Keratinocyte (primary cell): ENCODE measurements around the gene FAM240A. TPM values are rescaled to one million over a fixed set of nuclear protein-coding genes. Genes with fewer than 3 reads are reported as not detected.

Source experiments
- DNase-seq: peaks from one replicate; pipeline ENCODE4 v3.0.0-alpha.2; 2011; ENCODE audit warnings: low read depth, missing footprints, low spot score
- FAIRE-seq: peaks from 2 replicates; lab custom pipeline; 2011; peaks lifted over from hg19 to GRCh38; lab: Jason Lieb, UNC
- H2AFZ ChIP-seq: 2 replicates; pipeline ENCODE4 v1.6.0; 2012; ENCODE audit warnings: low read length, control low read depth, inconsistent platforms; ENCODE audit not compliant: control insufficient read depth
- H3K27ac ChIP-seq: 2 replicates; pipeline ENCODE4 v1.5.1; 2011; ENCODE audit warnings: low read length; ENCODE audit not compliant: control insufficient read depth, insufficient read depth
- H3K27me3 ChIP-seq: 3 replicates; pipeline ENCODE4 v1.6.0; 2011; ENCODE audit warnings: low read length; ENCODE audit not compliant: control insufficient read depth, insufficient read depth; ENCODE audit errors: extremely low read depth
- H3K36me3 ChIP-seq, 2 experiments: 2 replicates in 1 of 2; 3 replicates in 1 of 2; pipeline ENCODE4 v1.5.1; 2011; ENCODE audit warnings: low read length in 2 of 2, mild to moderate bottlenecking in 1 of 2; ENCODE audit not compliant: control insufficient read depth in 2 of 2, insufficient read depth in 2 of 2; ENCODE audit errors: extremely low read depth in 1 of 2
- H3K4me1 ChIP-seq: 3 replicates; pipeline ENCODE4 v1.5.1; 2011; ENCODE audit warnings: low read length; ENCODE audit not compliant: control insufficient read depth, insufficient read depth; ENCODE audit errors: extremely low read depth
- H3K4me2 ChIP-seq: 3 replicates; pipeline ENCODE4 v1.6.0; 2011; ENCODE audit warnings: low read depth, low read length; ENCODE audit not compliant: control insufficient read depth, insufficient read depth; ENCODE audit errors: extremely low read depth
- H3K4me3 ChIP-seq, 3 experiments: fragments of 200-600 bp in 1 of 3; sonication (generic) in 1 of 3; 2 replicates in 2 of 3; 3 replicates in 1 of 3; pipeline ENCODE4 v1.5.1; 2011 to 2016; ENCODE audit warnings: low read length in 3 of 3, mild to moderate bottlenecking in 3 of 3, control low read depth in 2 of 3, inconsistent platforms in 1 of 3, low read depth in 1 of 3, mixed read lengths in 1 of 3, mixed run types in 1 of 3, moderate library complexity in 1 of 3; ENCODE audit not compliant: control insufficient read depth in 2 of 3, insufficient read depth in 2 of 3; ENCODE audit errors: extremely low read depth in 1 of 3
- H3K79me2 ChIP-seq: 2 replicates; pipeline ENCODE4 v1.6.0; 2012; ENCODE audit warnings: low read length; ENCODE audit not compliant: control insufficient read depth, insufficient read depth
- H3K9ac ChIP-seq: 3 replicates; pipeline ENCODE4 v1.6.0; 2011; ENCODE audit warnings: low read length; ENCODE audit not compliant: control insufficient read depth, insufficient read depth; ENCODE audit errors: extremely low read depth
- H3K9me1 ChIP-seq: 3 replicates; pipeline ENCODE4 v1.6.0; 2011; ENCODE audit warnings: low read length; ENCODE audit not compliant: control insufficient read depth, insufficient read depth; ENCODE audit errors: extremely low read depth
- H3K9me3 ChIP-seq: 2 replicates; pipeline ENCODE4 v1.5.1; 2012; ENCODE audit warnings: low read depth, low read length; ENCODE audit not compliant: control insufficient read depth
- H4K20me1 ChIP-seq: 3 replicates; pipeline ENCODE4 v1.6.0; 2011; ENCODE audit warnings: low read length; ENCODE audit not compliant: control insufficient read depth, insufficient read depth; ENCODE audit errors: extremely low read depth
- CTCF ChIP-seq, 3 experiments: IDR thresholded peaks in 1 of 3; conservative IDR thresholded peaks in 1 of 3; optimal IDR thresholded peaks in 1 of 3; 2 replicates in 2 of 3; 3 replicates in 1 of 3; pipeline versions ENCODE3 to v1.5.1; 2011; ENCODE audit warnings: low read length in 3 of 3, mild to moderate bottlenecking in 3 of 3, moderate library complexity in 2 of 3, control low read depth in 1 of 3, inconsistent platforms in 1 of 3; ENCODE audit not compliant: insufficient read depth in 2 of 3; ENCODE audit errors: extremely low read depth in 1 of 3
- EZH2 ChIP-seq: IDR thresholded peaks from one replicate; pipeline ENCODE4 v1.6.1; 2012; ENCODE audit warnings: inconsistent platforms, mild to moderate bottlenecking, low read length, moderate library complexity
- dilution Hi-C: fragments of 300-500 bp; cut with MboI; formaldehyde crosslinking; loops from one replicate; pipeline ENCODE4 v1.7.0; 2020; ENCODE audit warnings: low sequenced_read_pairs; ENCODE audit not compliant: extremely low pct_ligation_motif_present
- polyA plus RNA-seq, 5 experiments: library from polyadenylated mRNA; depleted of rRNA in 3 of 5; stranded (reverse) in 3 of 5; stranded (forward) in 1 of 5; unstranded in 1 of 5; fragments of >200 nt; gene quantifications; 1 replicate in 1 of 5; 2 replicates in 3 of 5; 3 replicates in 1 of 5; pipeline versions ENCODE4 v1.2.1 to v1.2.3, GENCODE V29; 2011 to 2012; ENCODE audit warnings: missing spikeins in 2 of 5, low read depth in 1 of 5, low replicate concordance in 1 of 5
- small RNA-seq, 3 experiments: library from RNA; depleted of rRNA; stranded (forward); fragments of <200 nt; gene quantifications; one replicate each; pipeline ENCODE3, GENCODE V24; 2012; ENCODE audit warnings: low read depth in 3 of 3, low replicate concordance in 1 of 3; ENCODE audit not compliant: insufficient read length in 3 of 3

The FAM240A gene
- polyA plus RNA-seq, 1 donor (not counting 4 experiments of a cell fraction or from before 2014, with no cell fraction given), result not detected

GRCh38 chr3:46674031-46674845 is 61.9 kb downstream of the FAM240A start:
- DNase-seq (no peak), FAIRE-seq (no peak)
- dilution Hi-C loops, result no loop called here
- Histone ChIP-seq H3K9ac (no peak overlapping the region), H3K27ac (no peak overlapping the region), H3K4me2 (no peak overlapping the region), H2AFZ (no peak overlapping the region), H3K36me3 (peaks cover 50 to 63% of the 10 kb centered on the region in 2 experiments), H4K20me1 (no peaks in the 10 kb centered on the region), H3K9me1 (no peaks in the 10 kb centered on the region), H3K4me3 (no peak overlapping the region), H3K4me1 (no peaks in the 10 kb centered on the region), H3K9me3 (no peaks in the 10 kb centered on the region), H3K79me2 (no peaks in the 10 kb centered on the region), H3K27me3 (no peaks in the 10 kb centered on the region)
- TF ChIP-seq CTCF (optimal IDR thresholded peaks at IDR 0.05 in 1 of 3, IDR thresholded peaks at IDR 0.05 in 1 of 3, conservative IDR thresholded peaks at IDR 0.05 in 1 of 3; ENCODE audit: extremely low read depth in 1 of 3, insufficient read depth in 2 of 3, low read length in 3 of 3) (peak in 2 of 3 experiments; percentile 16 to 40), EZH2 (no peak)

- no peak overlapping the region for H3K9ac ChIP-seq
- H3K27me3 ChIP-seq, result no peaks in the 10 kb centered on the region
- H3K9me1 ChIP-seq, result no peaks in the 10 kb centered on the region
- no peak overlapping the region for H3K27ac ChIP-seq
- peaks cover 58 to 71% of the 10 kb centered on the region in 2 experiments for H3K36me3 ChIP-seq
- H3K9me3 ChIP-seq, result no peaks in the 10 kb centered on the region
- TF ChIP-seq EZH2, result no peak
- TF ChIP-seq CTCF (optimal IDR thresholded peaks at IDR 0.05 in 1 of 3, IDR thresholded peaks at IDR 0.05 in 1 of 3, conservative IDR thresholded peaks at IDR 0.05 in 1 of 3; ENCODE audit: extremely low read depth in 1 of 3, insufficient read depth in 2 of 3, low read length in 3 of 3), result no peak
- H2AFZ ChIP-seq, result no peak overlapping the region
- no peaks in the 10 kb centered on the region for H3K79me2 ChIP-seq
- no peak overlapping the region for H3K4me2 ChIP-seq
- H3K4me3 ChIP-seq, result no peak overlapping the region
- FAIRE-seq (no peak), DNase-seq (no peak)
- no peaks in the 10 kb centered on the region for H3K4me1 ChIP-seq
- H4K20me1 ChIP-seq, result no peaks in the 10 kb centered on the region
- dilution Hi-C loops, result no loop called here
These were observed 63.1 kb downstream of the FAM240A start for GRCh38 chr3:46675426-46675825.

Small RNAs within 50 kb of the gene (small RNA-seq; reads per million reads assigned to genes)
- gene RF00591, result 0 reads per million in 3 experiments

Other genes starting within 250 kb of the FAM240A start
- gene CCR5, start 241.6 kb upstream of the FAM240A start, polyA plus RNA-seq, result 0.07 to 0.54 TPM (median 0.14 TPM) in 3 replicates
- gene CCRL2, start 205.3 kb upstream of the FAM240A start, polyA plus RNA-seq, result 0.09 to 0.17 TPM in 2 of 3 replicates, not detected in the other
- gene LTF, start 147.6 kb upstream of the FAM240A start, polyA plus RNA-seq, result 0.03 TPM in 1 of 3 replicates, not detected in the others
- not detected in 3 replicates for gene RTP3, start 114.5 kb upstream of the FAM240A start, polyA plus RNA-seq
- 0.17 to 0.58 TPM (median 0.51 TPM) in 3 replicates for gene LRRC2, start 46.2 kb upstream of the FAM240A start, polyA plus RNA-seq
- gene ALS2CL, start 81.2 kb downstream of the FAM240A start, polyA plus RNA-seq, result 35.0 to 76.9 TPM (median 40.9 TPM) in 3 replicates
- gene TMIE, start 88.9 kb downstream of the FAM240A start, polyA plus RNA-seq, result 0.04 to 0.07 TPM in 2 of 3 replicates, not detected in the other
- not detected in 3 replicates for gene PRSS50, start 105.3 kb downstream of the FAM240A start, polyA plus RNA-seq